ENCODE data around the gene LGALS9.
"Not testable (repeated sequence)": the region's sequence is repeated elsewhere in the genome, so short reads cannot be mapped to it uniquely, and the experiment has no call there.

The LGALS9 gene

DNA sequence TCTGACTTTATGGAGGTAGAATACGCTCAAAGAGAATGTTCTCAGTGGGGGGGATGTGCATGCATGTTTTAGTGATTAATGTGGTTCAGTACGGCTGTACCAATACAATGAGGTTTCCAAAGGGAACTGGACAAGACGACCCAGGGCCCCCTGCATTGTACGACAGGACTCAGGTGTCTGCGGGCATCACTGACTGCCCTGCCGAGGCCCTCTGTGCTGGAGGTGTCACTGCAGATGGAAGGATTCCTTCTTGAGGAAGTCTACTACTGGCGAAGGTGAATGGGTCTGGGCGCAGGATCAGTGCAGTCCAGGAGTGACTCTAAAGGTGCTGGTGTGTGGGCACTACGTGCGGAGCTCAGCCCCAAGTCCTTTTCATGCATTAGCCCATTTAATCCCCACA, 3.5 kb upstream of the LGALS9 start:
- Histone ChIP-seq H3K4me1 (ENCODE audit: control insufficient read depth in 1 of 2, insufficient read depth in 2 of 2, low read length in 2 of 2) (peaks cover 3 to 20% of the 10 kb centered on the region in 2 donors), H3K36me3 (ENCODE audit: control insufficient read depth in 1 of 2, insufficient read depth in 2 of 2, low read length in 2 of 2) (peaks cover 14 to 21% of the 10 kb centered on the region in 2 donors), H3K9me3 (ENCODE audit: control insufficient read depth in 1 of 2, low read length in 2 of 2) (no peaks in the 10 kb centered on the region), H3K27ac (ENCODE audit: low read depth, low read length) (no peak overlapping the region), H3K4me3 (ENCODE audit: low read depth in 1 of 2, low read length in 2 of 2) (no peak overlapping the region), H3K27me3 (ENCODE audit: control insufficient read depth in 1 of 2, insufficient read depth in 2 of 2, low read length in 2 of 2) (no peaks in the 10 kb centered on the region), H3K9ac (ENCODE audit: low read depth in 1 of 2, low read length in 2 of 2) (no peak overlapping the region)

DNA sequence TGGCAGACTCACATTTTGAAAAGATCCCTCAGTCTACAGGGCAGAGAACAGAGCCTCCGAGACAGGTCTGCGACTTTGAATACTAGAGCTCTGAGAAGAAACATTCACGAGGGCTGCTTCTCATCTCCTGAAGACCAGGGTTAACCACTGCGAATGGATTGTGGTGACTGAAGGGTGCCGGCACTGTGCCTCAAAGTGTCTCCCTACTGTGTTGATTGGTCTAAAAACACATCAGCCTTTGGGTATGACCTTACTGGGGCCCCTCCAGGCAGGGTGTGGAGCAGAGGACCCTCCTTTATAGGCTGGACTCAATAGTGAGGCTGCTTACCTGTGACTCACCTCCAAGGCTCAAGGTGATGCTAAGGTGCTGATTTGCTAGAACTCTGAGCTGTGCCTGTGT, 2.6 kb upstream of the LGALS9 start:
- Histone ChIP-seq H3K9me3 (ENCODE audit: control insufficient read depth in 1 of 2, low read length in 2 of 2) (no peaks in the 10 kb centered on the region), H3K4me3 (ENCODE audit: low read depth in 1 of 2, low read length in 2 of 2) (no peak overlapping the region), H3K36me3 (ENCODE audit: control insufficient read depth in 1 of 2, insufficient read depth in 2 of 2, low read length in 2 of 2) (peaks cover 5 to 13% of the 10 kb centered on the region in 2 donors), H3K27ac (ENCODE audit: low read depth, low read length) (no peak overlapping the region), H3K4me1 (ENCODE audit: control insufficient read depth in 1 of 2, insufficient read depth in 2 of 2, low read length in 2 of 2) (peaks cover 12 to 29% of the 10 kb centered on the region in 2 donors), H3K9ac (ENCODE audit: low read depth in 1 of 2, low read length in 2 of 2) (no peak overlapping the region), H3K27me3 (ENCODE audit: control insufficient read depth in 1 of 2, insufficient read depth in 2 of 2, low read length in 2 of 2) (no peaks in the 10 kb centered on the region)

DNA sequence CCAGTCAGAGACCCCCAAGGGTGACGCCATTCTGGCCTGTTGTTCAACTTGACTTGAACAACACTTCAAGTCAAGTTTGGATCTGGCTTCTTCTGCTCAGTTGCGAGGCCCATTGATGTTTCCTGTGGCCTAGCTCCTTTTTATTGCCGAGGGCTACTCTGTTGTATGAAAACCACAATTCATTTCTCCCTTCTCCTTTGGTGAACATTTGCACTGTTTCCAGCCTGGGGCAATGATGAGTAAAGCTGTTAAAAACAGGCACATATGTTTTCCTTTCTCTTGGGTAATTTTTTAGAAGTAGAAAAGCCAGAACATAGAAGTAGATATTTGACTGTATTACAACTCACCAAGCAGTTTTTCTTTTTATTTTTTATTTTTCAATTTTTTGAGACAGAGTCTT, 1.7 kb upstream of the LGALS9 start:
- H3K9ac ChIP-seq (ENCODE audit: low read depth in 1 of 2, low read length in 2 of 2): not testable (repeated sequence)

DNA sequence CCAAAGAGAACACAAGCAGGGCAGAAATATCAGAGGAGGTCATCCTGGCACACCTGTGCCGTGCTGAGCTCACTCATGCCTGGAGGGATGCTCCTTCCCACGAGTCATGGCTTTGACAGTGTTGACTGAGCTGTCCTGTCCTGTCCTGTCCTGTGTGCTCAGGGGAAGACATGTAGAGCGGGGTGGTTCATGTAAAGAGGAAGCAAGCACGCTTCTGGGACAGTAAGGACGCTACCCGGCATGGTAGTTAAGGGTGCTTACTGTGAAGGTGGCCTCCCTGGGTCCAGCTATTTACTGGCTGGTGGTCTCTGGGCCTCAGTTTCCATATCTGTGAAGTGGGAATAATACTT, 398 bp downstream of the LGALS9 start:
- Histone ChIP-seq H3K4me1 (ENCODE audit: control insufficient read depth in 1 of 2, insufficient read depth in 2 of 2, low read length in 2 of 2) (peaks cover 19 to 44% of the 10 kb centered on the region in 2 donors), H3K27ac (ENCODE audit: low read depth, low read length) (peak overlapping the region; percentile 68), H3K27me3 (ENCODE audit: control insufficient read depth in 1 of 2, insufficient read depth in 2 of 2, low read length in 2 of 2) (no peaks in the 10 kb centered on the region), H3K9ac (ENCODE audit: low read depth in 1 of 2, low read length in 2 of 2) (peak overlapping the region; percentile 54 to 73), H3K36me3 (ENCODE audit: control insufficient read depth in 1 of 2, insufficient read depth in 2 of 2, low read length in 2 of 2) (no peaks in the 10 kb centered on the region), H3K9me3 (ENCODE audit: control insufficient read depth in 1 of 2, low read length in 2 of 2) (no peaks in the 10 kb centered on the region), H3K4me3 (ENCODE audit: low read depth in 1 of 2, low read length in 2 of 2) (peak overlapping the region; percentile 65 to 79)

More for the DNA sequence above, 1.7 kb upstream of the LGALS9 start:
- not testable (repeated sequence) for H3K27ac ChIP-seq (ENCODE audit: low read depth, low read length); H3K9me3 ChIP-seq (ENCODE audit: control insufficient read depth in 1 of 2, low read length in 2 of 2); H3K36me3 ChIP-seq (ENCODE audit: control insufficient read depth in 1 of 2, insufficient read depth in 2 of 2, low read length in 2 of 2); H3K4me3 ChIP-seq (ENCODE audit: low read depth in 1 of 2, low read length in 2 of 2); H3K27me3 ChIP-seq (ENCODE audit: control insufficient read depth in 1 of 2, insufficient read depth in 2 of 2, low read length in 2 of 2)
- peaks cover 19 to 38% of the 10 kb centered on the region in 2 donors for H3K4me1 ChIP-seq (ENCODE audit: control insufficient read depth in 1 of 2, insufficient read depth in 2 of 2, low read length in 2 of 2)

DNA sequence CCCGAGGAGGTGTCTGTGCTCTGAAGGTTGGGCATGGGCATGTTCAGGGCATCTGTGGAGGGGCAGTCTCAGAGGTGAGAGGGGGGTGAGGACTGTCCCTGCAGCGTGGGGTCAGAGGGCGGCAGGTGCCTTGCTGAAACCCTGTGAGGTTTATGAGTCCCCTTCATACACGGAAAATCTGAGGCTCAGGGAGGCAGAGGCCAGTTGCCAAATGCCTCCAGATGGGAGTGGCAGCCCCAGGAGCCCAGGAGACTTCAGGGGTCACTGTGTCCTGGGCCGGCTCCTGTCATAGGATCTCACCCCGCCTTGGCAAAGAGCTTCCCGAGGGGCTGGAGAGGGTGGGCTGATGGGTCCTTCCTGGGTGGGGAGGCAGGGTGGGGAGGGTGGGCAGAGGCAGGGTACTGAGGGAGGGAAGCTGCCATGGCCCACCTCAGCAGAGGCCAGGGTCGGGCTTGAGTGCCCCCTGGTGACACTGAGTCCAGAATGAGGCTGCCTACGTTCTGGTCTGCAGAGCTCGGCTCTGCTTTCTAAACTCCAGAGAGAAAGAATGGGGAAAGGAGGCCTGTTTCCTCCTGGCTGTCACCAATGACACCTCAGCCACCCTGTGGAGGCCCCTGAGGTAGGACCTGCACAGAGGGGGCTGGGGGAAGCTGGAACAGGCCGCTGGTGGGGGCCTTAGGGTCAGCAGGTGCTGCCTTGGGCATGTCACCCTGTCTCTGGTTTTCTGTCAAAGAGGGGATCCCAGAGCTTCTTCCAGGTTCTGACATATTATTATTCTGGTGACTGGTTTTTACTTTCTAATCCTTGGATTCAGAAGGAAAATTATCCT, 1.1 kb downstream of the LGALS9 start:
- H3K4me3 ChIP-seq (ENCODE audit: low read depth in 1 of 2, low read length in 2 of 2): peak overlapping the region; percentile 65 to 79
- H3K9ac ChIP-seq (ENCODE audit: low read depth in 1 of 2, low read length in 2 of 2): peak overlapping the region; percentile 54 to 73
- H3K36me3 ChIP-seq (ENCODE audit: control insufficient read depth in 1 of 2, insufficient read depth in 2 of 2, low read length in 2 of 2): no peaks in the 10 kb centered on the region
- no peaks in the 10 kb centered on the region for H3K27me3 ChIP-seq (ENCODE audit: control insufficient read depth in 1 of 2, insufficient read depth in 2 of 2, low read length in 2 of 2)
- peaks cover 19 to 44% of the 10 kb centered on the region in 2 donors for H3K4me1 ChIP-seq (ENCODE audit: control insufficient read depth in 1 of 2, insufficient read depth in 2 of 2, low read length in 2 of 2)
- H3K27ac ChIP-seq (ENCODE audit: low read depth, low read length): no peak overlapping the region
- no peaks in the 10 kb centered on the region for H3K9me3 ChIP-seq (ENCODE audit: control insufficient read depth in 1 of 2, low read length in 2 of 2)

DNA sequence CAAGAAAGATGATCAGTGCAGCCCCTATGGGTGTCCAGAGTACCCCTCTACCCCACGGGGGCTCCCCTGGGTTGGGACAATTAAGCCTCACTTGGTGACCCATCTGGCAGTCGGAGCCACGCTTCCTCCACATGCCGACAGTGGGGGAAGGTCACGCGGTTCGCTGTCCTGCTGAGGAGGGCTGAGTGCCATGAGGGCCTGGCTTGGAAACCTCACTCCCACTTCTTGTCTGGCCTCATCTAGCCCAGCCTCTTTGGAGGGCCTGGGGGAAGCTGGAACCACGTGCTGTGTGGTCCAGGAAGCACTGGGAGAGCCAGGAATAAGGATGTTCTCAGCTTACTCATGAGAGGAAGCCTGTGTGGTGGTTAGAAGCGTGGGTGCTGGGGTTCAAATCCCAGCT, 1.8 kb downstream of the LGALS9 start:
- peak overlapping the region; percentile 57 to 65 for H3K4me3 ChIP-seq (ENCODE audit: low read depth in 1 of 2, low read length in 2 of 2)
- H3K4me1 ChIP-seq (ENCODE audit: control insufficient read depth in 1 of 2, insufficient read depth in 2 of 2, low read length in 2 of 2): peaks cover 19 to 44% of the 10 kb centered on the region in 2 donors
- H3K27ac ChIP-seq (ENCODE audit: low read depth, low read length); H3K36me3 ChIP-seq (ENCODE audit: control insufficient read depth in 1 of 2, insufficient read depth in 2 of 2, low read length in 2 of 2); H3K9me3 ChIP-seq (ENCODE audit: control insufficient read depth in 1 of 2, low read length in 2 of 2); H3K27me3 ChIP-seq (ENCODE audit: control insufficient read depth in 1 of 2, insufficient read depth in 2 of 2, low read length in 2 of 2): not testable (repeated sequence)
- peak overlapping the region in 1 of 2 donors; percentile 54 for H3K9ac ChIP-seq (ENCODE audit: low read depth in 1 of 2, low read length in 2 of 2)

DNA sequence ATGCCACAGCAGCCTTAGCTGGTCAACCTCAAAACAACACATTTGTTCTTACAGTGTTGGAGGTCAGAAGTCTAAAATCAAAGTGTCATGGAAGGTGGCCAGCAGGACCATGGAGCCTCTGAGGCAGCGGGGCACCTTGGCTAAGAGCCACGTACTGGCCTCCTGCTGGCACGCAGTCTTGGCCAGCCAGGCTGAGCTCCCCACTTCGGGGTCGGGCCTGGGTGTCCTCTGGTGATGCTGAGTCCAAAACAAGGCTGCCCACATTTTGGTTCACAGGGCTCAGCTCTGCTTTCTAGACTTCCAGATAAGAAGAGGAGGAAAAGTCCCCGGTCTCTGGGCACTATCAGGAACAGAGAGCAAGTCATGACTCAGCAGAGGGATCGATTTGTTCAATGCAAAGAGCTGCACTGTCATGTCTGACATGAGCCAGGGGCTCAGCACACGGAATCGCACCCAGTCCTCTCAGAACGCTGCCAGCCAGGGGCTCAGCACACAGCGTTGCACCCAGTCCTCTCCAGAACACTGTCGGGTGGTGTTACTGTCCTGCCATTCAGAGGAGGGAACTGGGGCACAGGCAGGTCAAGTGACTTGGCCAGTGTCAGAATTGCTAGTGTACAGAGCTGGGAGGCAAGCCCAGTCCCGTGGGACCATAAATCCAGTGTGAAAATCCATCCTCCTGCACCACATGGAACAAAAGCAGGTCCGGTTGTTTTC, 2.5 kb downstream of the LGALS9 start:
- Histone ChIP-seq H3K36me3 (ENCODE audit: control insufficient read depth in 1 of 2, insufficient read depth in 2 of 2, low read length in 2 of 2) (no peaks in the 10 kb centered on the region), H3K27ac (ENCODE audit: low read depth, low read length) (no peak overlapping the region), H3K4me1 (ENCODE audit: control insufficient read depth in 1 of 2, insufficient read depth in 2 of 2, low read length in 2 of 2) (peaks cover 19 to 44% of the 10 kb centered on the region in 2 donors), H3K4me3 (ENCODE audit: low read depth in 1 of 2, low read length in 2 of 2) (peak overlapping the region; percentile 39 to 40), H3K27me3 (ENCODE audit: control insufficient read depth in 1 of 2, insufficient read depth in 2 of 2, low read length in 2 of 2) (no peaks in the 10 kb centered on the region), H3K9ac (ENCODE audit: low read depth in 1 of 2, low read length in 2 of 2) (no peak overlapping the region), H3K9me3 (ENCODE audit: control insufficient read depth in 1 of 2, low read length in 2 of 2) (no peaks in the 10 kb centered on the region)

DNA sequence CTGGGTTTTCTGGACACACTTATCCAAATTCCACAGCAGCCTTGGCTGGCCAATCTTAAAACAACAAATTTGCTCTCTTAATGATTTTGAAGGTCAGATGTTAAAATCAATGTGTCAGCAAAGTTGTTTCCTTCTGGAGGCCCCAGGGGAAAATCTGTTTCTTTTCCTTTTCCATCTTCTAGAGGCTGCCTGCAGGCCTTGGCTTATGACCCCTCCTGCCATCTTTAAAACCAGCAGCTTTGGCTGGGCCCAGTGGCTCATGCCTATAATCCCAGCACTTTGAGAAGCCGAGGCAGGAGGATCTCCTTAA, 3.0 kb downstream of the LGALS9 start:
- Histone ChIP-seq H3K27me3 (ENCODE audit: control insufficient read depth in 1 of 2, insufficient read depth in 2 of 2, low read length in 2 of 2) (no peaks in the 10 kb centered on the region), H3K4me3 (ENCODE audit: low read depth in 1 of 2, low read length in 2 of 2) (peak overlapping the region in 1 of 2 donors; percentile 39), H3K4me1 (ENCODE audit: control insufficient read depth in 1 of 2, insufficient read depth in 2 of 2, low read length in 2 of 2) (peaks cover 19 to 44% of the 10 kb centered on the region in 2 donors), H3K27ac (ENCODE audit: low read depth, low read length) (no peak overlapping the region), H3K9me3 (ENCODE audit: control insufficient read depth in 1 of 2, low read length in 2 of 2) (no peaks in the 10 kb centered on the region), H3K36me3 (ENCODE audit: control insufficient read depth in 1 of 2, insufficient read depth in 2 of 2, low read length in 2 of 2) (no peaks in the 10 kb centered on the region), H3K9ac (ENCODE audit: low read depth in 1 of 2, low read length in 2 of 2) (no peak overlapping the region)

DNA sequence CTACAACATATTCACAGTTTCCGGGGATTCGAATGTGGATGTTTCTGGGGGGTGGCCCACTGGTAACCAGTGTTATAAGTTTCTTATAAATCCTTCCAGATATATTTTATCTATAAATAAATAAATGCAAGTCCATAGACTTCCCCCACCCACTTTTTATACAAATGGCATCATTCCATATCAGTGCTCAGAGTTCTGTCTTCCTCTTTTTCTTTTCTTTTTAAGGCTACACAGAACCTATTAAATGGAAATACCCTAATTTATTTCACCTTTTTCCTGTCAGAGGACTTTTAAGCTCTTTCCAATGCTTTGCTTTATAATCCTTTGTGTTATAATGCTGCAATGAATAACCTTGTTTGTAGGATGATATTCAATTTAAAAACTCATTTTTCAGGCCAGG, 3.8 kb downstream of the LGALS9 start:
- Histone ChIP-seq H3K27ac (ENCODE audit: low read depth, low read length) (no peak overlapping the region), H3K4me1 (ENCODE audit: control insufficient read depth in 1 of 2, insufficient read depth in 2 of 2, low read length in 2 of 2) (peaks cover 19 to 44% of the 10 kb centered on the region in 2 donors)

DNA sequence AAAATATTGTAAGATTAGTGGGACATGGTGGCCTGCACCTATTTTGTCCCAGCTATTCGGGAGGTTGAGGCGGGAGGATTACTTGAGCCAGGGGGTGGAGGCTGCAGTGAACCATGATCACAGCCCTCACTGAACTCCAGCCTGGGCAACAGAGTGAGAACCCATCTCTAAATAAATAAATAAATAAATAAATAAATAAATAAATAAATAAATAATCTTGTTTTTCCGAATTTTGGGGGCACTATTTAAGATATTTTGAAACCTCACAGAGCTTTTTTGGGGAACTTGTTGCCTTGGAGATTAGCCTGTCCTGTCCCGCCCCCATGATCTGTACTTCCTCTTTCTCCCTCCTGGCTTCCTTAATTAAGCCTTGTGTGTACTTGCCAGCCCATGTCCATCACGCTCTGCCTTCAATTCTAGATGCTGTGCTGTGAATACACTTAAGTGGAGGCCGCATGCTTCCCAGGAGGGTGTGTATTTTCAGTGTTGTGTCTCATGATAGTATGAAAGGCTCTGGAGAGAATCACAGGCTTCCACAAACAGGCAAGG, 4.4 kb downstream of the LGALS9 start:
- Histone ChIP-seq H3K27me3 (ENCODE audit: control insufficient read depth in 1 of 2, insufficient read depth in 2 of 2, low read length in 2 of 2) (no peaks in the 10 kb centered on the region), H3K9me3 (ENCODE audit: control insufficient read depth in 1 of 2, low read length in 2 of 2) (no peaks in the 10 kb centered on the region), H3K36me3 (ENCODE audit: control insufficient read depth in 1 of 2, insufficient read depth in 2 of 2, low read length in 2 of 2) (peaks cover 1 to 5% of the 10 kb centered on the region in 2 donors), H3K27ac (ENCODE audit: low read depth, low read length) (no peak overlapping the region), H3K9ac (ENCODE audit: low read depth in 1 of 2, low read length in 2 of 2) (no peak overlapping the region), H3K4me1 (ENCODE audit: control insufficient read depth in 1 of 2, insufficient read depth in 2 of 2, low read length in 2 of 2) (peaks cover 19 to 44% of the 10 kb centered on the region in 2 donors), H3K4me3 (ENCODE audit: low read depth in 1 of 2, low read length in 2 of 2) (no peak overlapping the region)

More for the DNA sequence above, 3.8 kb downstream of the LGALS9 start:
- Histone ChIP-seq H3K36me3 (ENCODE audit: control insufficient read depth in 1 of 2, insufficient read depth in 2 of 2, low read length in 2 of 2) (no peaks in the 10 kb centered on the region), H3K9me3 (ENCODE audit: control insufficient read depth in 1 of 2, low read length in 2 of 2) (no peaks in the 10 kb centered on the region), H3K9ac (ENCODE audit: low read depth in 1 of 2, low read length in 2 of 2) (no peak overlapping the region), H3K4me3 (ENCODE audit: low read depth in 1 of 2, low read length in 2 of 2) (no peak overlapping the region), H3K27me3 (ENCODE audit: control insufficient read depth in 1 of 2, insufficient read depth in 2 of 2, low read length in 2 of 2) (no peaks in the 10 kb centered on the region)
